Neural cell (in vitro differentiated cells): Measurements from ENCODE around the gene FRA10AC1.

Source experiments
- EZH2 ChIP-seq: fragments of 200-600, 300-800 bp; shearing (Covaris generic), sonication (generic); IDR thresholded peaks from 2 replicates; pipeline ENCODE4 v1.6.1; 2014; ENCODE audit warnings: antibody characterized with exemption, low read length, borderline replicate concordance, mild to moderate bottlenecking; ENCODE audit not compliant: insufficient read depth, poor library complexity, severe bottlenecking
- TAF1 ChIP-seq: IDR thresholded peaks from 2 replicates; pipeline ENCODE4 v1.6.1; 2012; ENCODE audit warnings: low read depth
- TF ChIP-seq, protein P1 (sequence below): fragments of 450-650 bp; IDR thresholded peaks from 2 replicates; pipeline ENCODE4 v1.5.1; 2014; ENCODE audit warnings: antibody characterized with exemption, mild to moderate bottlenecking, moderate library complexity; ENCODE audit not compliant: poor library complexity, severe bottlenecking
- TF ChIP-seq, protein P2 (sequence below): IDR thresholded peaks from 2 replicates; pipeline ENCODE4 v1.6.1; 2012; ENCODE audit warnings: borderline replicate concordance

DNA sequence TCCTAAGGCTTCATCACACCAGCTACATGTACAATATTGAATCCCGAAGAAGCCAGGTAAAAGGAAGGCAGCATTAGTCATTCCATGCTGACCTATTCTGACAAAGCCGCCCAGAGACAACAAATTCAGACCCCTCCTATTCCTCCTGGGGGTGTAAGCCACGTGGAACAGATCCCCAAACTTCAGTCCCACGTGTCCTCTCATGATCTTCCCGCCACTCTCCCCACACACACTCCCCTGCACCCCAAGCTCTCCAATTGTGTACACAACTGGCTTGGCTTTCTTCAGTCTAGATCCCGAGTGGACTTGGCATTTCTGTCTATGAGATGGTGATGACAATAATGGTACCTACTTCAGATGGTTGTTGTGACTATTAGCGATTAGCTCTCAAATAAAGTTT, 81.5 kb downstream of the FRA10AC1 start:
- TF ChIP-seq, protein P1, sequence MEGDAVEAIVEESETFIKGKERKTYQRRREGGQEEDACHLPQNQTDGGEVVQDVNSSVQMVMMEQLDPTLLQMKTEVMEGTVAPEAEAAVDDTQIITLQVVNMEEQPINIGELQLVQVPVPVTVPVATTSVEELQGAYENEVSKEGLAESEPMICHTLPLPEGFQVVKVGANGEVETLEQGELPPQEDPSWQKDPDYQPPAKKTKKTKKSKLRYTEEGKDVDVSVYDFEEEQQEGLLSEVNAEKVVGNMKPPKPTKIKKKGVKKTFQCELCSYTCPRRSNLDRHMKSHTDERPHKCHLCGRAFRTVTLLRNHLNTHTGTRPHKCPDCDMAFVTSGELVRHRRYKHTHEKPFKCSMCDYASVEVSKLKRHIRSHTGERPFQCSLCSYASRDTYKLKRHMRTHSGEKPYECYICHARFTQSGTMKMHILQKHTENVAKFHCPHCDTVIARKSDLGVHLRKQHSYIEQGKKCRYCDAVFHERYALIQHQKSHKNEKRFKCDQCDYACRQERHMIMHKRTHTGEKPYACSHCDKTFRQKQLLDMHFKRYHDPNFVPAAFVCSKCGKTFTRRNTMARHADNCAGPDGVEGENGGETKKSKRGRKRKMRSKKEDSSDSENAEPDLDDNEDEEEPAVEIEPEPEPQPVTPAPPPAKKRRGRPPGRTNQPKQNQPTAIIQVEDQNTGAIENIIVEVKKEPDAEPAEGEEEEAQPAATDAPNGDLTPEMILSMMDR: no peak
- TF ChIP-seq TAF1: no peak
- TF ChIP-seq, protein P2, sequence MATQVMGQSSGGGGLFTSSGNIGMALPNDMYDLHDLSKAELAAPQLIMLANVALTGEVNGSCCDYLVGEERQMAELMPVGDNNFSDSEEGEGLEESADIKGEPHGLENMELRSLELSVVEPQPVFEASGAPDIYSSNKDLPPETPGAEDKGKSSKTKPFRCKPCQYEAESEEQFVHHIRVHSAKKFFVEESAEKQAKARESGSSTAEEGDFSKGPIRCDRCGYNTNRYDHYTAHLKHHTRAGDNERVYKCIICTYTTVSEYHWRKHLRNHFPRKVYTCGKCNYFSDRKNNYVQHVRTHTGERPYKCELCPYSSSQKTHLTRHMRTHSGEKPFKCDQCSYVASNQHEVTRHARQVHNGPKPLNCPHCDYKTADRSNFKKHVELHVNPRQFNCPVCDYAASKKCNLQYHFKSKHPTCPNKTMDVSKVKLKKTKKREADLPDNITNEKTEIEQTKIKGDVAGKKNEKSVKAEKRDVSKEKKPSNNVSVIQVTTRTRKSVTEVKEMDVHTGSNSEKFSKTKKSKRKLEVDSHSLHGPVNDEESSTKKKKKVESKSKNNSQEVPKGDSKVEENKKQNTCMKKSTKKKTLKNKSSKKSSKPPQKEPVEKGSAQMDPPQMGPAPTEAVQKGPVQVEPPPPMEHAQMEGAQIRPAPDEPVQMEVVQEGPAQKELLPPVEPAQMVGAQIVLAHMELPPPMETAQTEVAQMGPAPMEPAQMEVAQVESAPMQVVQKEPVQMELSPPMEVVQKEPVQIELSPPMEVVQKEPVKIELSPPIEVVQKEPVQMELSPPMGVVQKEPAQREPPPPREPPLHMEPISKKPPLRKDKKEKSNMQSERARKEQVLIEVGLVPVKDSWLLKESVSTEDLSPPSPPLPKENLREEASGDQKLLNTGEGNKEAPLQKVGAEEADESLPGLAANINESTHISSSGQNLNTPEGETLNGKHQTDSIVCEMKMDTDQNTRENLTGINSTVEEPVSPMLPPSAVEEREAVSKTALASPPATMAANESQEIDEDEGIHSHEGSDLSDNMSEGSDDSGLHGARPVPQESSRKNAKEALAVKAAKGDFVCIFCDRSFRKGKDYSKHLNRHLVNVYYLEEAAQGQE: no peak
- no peak for TF ChIP-seq EZH2
